CD4-positive, alpha-beta T cell (primary cell): ENCODE data around the gene CDC42EP3. TPM values are rescaled to one million over a fixed set of nuclear protein-coding genes. Genes with fewer than 3 reads are reported as not detected.

Experiments used
- ATAC-seq: fragments of 200-7000 bp; cut with Tn5 transposase; one replicate; pipeline ENCODE4 v1.10.0; 2022; ENCODE audit warnings: mild to moderate bottlenecking; ENCODE audit not compliant: poor library complexity
- CTCF ChIA-PET: fragments of 350-600 bp; sonication (Branson Sonifier 250); formaldehyde crosslinking; loops from one replicate; lab custom pipeline; 2021; ENCODE audit warnings: antibody characterized with exemption, inconsistent platforms; lab: Charles Lee
- POLR2A ChIA-PET: fragments of 350-600 bp; sonication (Branson Sonifier 250); formaldehyde crosslinking; loops from one replicate; lab custom pipeline; 2021; ENCODE audit warnings: antibody characterized with exemption, inconsistent platforms; lab: Charles Lee
- DNase-seq, 14 experiments: peaks; one replicate each; pipeline ENCODE4 v3.0.0-alpha.2; 2013 to 2020; ENCODE audit warnings: mixed read lengths in 2 of 14
- H3K27ac ChIP-seq, 2 donors: one replicate each; pipeline versions ENCODE4 v1.5.1 to v1.7.0; 2013; ENCODE audit warnings: low read length in 2 of 2, low read depth in 1 of 2, mild to moderate bottlenecking in 1 of 2
- H3K27me3 ChIP-seq, 2 experiments: 1 replicate in 1 of 2; 2 replicates in 1 of 2; pipeline versions ENCODE4 v1.6.1 to v1.7.0; 2013; ENCODE audit warnings: low read length in 2 of 2, control low read depth in 1 of 2, mild to moderate bottlenecking in 1 of 2, moderate library complexity in 1 of 2; ENCODE audit not compliant: insufficient read depth in 2 of 2, control insufficient read depth in 1 of 2
- H3K36me3 ChIP-seq: one replicate; pipeline ENCODE4 v1.6.1; 2013; ENCODE audit warnings: low read length, control low read depth; ENCODE audit not compliant: insufficient read depth
- H3K4me1 ChIP-seq: one replicate; pipeline ENCODE4 v1.6.1; 2013; ENCODE audit warnings: low read length, control low read depth; ENCODE audit not compliant: insufficient read depth
- H3K4me3 ChIP-seq: one replicate; pipeline ENCODE4 v1.5.1; 2013; ENCODE audit warnings: mild to moderate bottlenecking, low read length, moderate library complexity
- H3K9me3 ChIP-seq, 2 experiments: 1 replicate in 1 of 2; 2 replicates in 1 of 2; pipeline versions ENCODE4 v1.6.1 to v1.7.0; 2013; ENCODE audit warnings: low read length in 2 of 2, mild to moderate bottlenecking in 2 of 2, control low read depth in 1 of 2, moderate library complexity in 1 of 2; ENCODE audit not compliant: control insufficient read depth in 1 of 2, insufficient read depth in 1 of 2
- H3K27ac Mint-ChIP-seq: one replicate; pipeline ENCODE4 v1.8.0; 2020; ENCODE audit warnings: mixed read lengths
- H3K27me3 Mint-ChIP-seq: one replicate; pipeline ENCODE4 v1.8.0; 2021; ENCODE audit warnings: mixed read lengths
- H3K36me3 Mint-ChIP-seq: one replicate; pipeline ENCODE4 v1.8.0; 2021; ENCODE audit warnings: low read depth, mixed read lengths
- H3K4me1 Mint-ChIP-seq: one replicate; pipeline ENCODE4 v1.8.0; 2021; ENCODE audit warnings: low read depth, mixed read lengths
- H3K4me3 Mint-ChIP-seq: one replicate; pipeline ENCODE4 v1.8.0; 2020; ENCODE audit warnings: mild to moderate bottlenecking, mixed read lengths
- H3K9me3 Mint-ChIP-seq: one replicate; pipeline ENCODE4 v1.8.0; 2020; ENCODE audit warnings: mixed read lengths
- intact Hi-C, 2 experiments: fragments of 100-400 bp; cut with DNase I in 1 of 2; cut with micrococcal nuclease in 1 of 2; formaldehyde crosslinking; loops; one replicate each; pipeline versions ENCODE4 v1.15.1 to v1.9.0; 2023 to 2025; cut with DNase I, micrococcal nuclease
- total RNA-seq, 174 experiments: library from RNA in 2 of 174; stranded (reverse) in 2 of 174; gene quantifications; one replicate each; pipeline ENCODE4 v1.2.3 and lab custom pipeline; 2021 to 2026
- TF ChIP-seq, protein P1 (sequence below): fragments of 200-600 bp; IDR thresholded peaks from one replicate; pipeline ENCODE4 v1.8.0; 2022; ENCODE audit warnings: antibody characterized with exemption, mild to moderate bottlenecking

Gene CDC42EP3
- total RNA-seq, 2 experiments from 2014 or later: 20.6 to 24.1 TPM

DNA sequence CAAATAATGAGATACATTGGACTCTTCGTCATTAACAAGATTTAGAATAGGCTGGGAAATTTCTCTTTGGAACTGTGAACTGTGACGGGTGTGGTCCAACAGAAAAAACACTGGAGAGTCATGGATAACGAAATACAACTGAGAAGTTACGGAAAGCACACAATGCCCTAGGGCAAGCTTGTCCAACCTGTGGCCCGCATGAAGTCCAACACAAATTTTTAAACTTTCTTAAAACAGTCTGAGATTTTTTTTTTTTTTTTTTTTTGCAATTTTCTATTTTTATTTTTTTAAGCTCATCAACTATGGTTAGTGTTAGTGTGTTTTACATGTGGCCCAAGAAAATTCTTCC lies 27.7 kb downstream of the CDC42EP3 start:
- TF ChIP-seq, protein P1, sequence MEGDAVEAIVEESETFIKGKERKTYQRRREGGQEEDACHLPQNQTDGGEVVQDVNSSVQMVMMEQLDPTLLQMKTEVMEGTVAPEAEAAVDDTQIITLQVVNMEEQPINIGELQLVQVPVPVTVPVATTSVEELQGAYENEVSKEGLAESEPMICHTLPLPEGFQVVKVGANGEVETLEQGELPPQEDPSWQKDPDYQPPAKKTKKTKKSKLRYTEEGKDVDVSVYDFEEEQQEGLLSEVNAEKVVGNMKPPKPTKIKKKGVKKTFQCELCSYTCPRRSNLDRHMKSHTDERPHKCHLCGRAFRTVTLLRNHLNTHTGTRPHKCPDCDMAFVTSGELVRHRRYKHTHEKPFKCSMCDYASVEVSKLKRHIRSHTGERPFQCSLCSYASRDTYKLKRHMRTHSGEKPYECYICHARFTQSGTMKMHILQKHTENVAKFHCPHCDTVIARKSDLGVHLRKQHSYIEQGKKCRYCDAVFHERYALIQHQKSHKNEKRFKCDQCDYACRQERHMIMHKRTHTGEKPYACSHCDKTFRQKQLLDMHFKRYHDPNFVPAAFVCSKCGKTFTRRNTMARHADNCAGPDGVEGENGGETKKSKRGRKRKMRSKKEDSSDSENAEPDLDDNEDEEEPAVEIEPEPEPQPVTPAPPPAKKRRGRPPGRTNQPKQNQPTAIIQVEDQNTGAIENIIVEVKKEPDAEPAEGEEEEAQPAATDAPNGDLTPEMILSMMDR: no peak
- H3K9me3 ChIP-seq: peaks cover 0 to 11% of the 10 kb centered on the region in 2 experiments
- POLR2A ChIA-PET: interaction anchor here (1.3 to 3.7 kb wide), 6 partner anchors 10 to 58 kb away, joined by 3 to 15 read pairs (median 10); no protein-coding TSS in a partner anchor
- Mint-ChIP-seq H3K4me3 (peak overlapping the region; percentile 40), H3K27me3 (no peaks in the 10 kb centered on the region), H3K27ac (peak overlapping the region; percentile 79), H3K36me3 (peaks cover 74% of the 10 kb centered on the region), H3K9me3 (peaks cover 5% of the 10 kb centered on the region), H3K4me1 (peaks cover 84% of the 10 kb centered on the region)
- H3K4me1 ChIP-seq: peaks cover 53% of the 10 kb centered on the region
- H3K27me3 ChIP-seq: no peaks in the 10 kb centered on the region
- DNase-seq (no peak), ATAC-seq (no peak)
- peaks cover 65% of the 10 kb centered on the region for H3K36me3 ChIP-seq
- intact Hi-C loops: loop anchor here in 1 of 2 experiments (5.0 kb wide), 1 partner anchor 101 kb away; no protein-coding TSS in a partner anchor
- CTCF ChIA-PET: interaction anchor here (1.6 kb wide), 2 partner anchors 9 to 33 kb away, joined by 3 to 4 read pairs; no protein-coding TSS in a partner anchor
- H3K4me3 ChIP-seq: no peak overlapping the region
- H3K27ac ChIP-seq: peak overlapping the region in 1 of 2 donors; percentile 14

DNA sequence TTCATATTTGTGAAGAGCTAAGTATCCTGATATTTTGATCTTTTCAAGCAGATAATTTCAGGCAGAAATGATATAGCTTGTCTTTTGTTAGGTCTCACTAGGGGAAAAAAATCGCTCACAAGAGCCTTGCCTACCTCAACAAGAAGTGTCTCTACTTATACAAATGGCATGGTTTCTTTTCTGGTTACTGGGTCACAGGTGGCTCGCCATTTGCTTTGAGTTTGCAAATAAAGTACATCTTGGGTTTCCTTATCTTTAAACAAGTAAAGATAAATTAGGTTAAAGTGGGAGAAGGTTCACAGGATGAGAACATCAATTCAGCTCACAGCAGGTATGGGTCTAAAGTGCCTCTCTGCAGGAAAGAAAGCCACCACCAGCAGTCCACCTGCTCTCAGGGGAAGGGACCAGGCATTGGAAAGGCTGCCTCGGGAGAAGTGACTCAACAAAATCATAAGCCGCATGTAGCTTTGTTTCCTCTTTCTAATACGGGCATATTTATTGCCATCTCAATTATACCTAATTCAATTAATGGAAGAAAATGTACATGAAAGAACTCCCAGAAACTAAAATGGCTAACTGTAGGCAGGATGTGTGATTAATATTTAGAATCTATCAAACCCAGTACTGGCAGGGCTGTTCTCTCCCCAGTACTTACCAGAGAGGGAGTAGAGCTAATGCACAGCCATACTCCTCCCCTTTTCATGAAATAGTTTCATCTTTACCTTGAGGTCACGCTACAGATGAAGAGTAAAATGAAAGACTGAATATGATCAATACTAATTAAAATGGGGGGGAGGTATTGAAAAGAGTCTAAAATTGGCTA lies 28.3 kb downstream of the CDC42EP3 start:
- peaks cover 49% of the 10 kb centered on the region for H3K4me1 ChIP-seq
- DNase-seq: peak in 1 of 14 experiments; percentile 30
- peaks cover 5% of the 10 kb centered on the region for H3K9me3 Mint-ChIP-seq
- peaks cover 0 to 6% of the 10 kb centered on the region in 2 experiments for H3K9me3 ChIP-seq
- peak overlapping the region in 1 of 2 donors; percentile 14 for H3K27ac ChIP-seq
- peaks cover 62% of the 10 kb centered on the region for H3K36me3 ChIP-seq
- ChIA-PET CTCF (interaction anchor here (1.6 kb wide), 2 partner anchors 9 to 33 kb away, joined by 3 to 4 read pairs; no protein-coding TSS in a partner anchor), POLR2A (interaction anchor here (1.4 to 2.6 kb wide), 4 partner anchors 11 to 57 kb away, joined by 3 to 12 read pairs (median 10); no protein-coding TSS in a partner anchor)
- intact Hi-C loops: loop anchor here in 1 of 2 experiments (5.0 kb wide), 1 partner anchor 101 kb away; no protein-coding TSS in a partner anchor
- H3K27ac Mint-ChIP-seq: peak overlapping the region; percentile 79
- ATAC-seq: no peak
- peaks cover 68% of the 10 kb centered on the region for H3K36me3 Mint-ChIP-seq
- no peaks in the 10 kb centered on the region for H3K27me3 Mint-ChIP-seq
- peak overlapping the region; percentile 35 for H3K4me3 Mint-ChIP-seq
- peaks cover 83% of the 10 kb centered on the region for H3K4me1 Mint-ChIP-seq
- no peak overlapping the region for H3K4me3 ChIP-seq
- TF ChIP-seq, protein P1: no peak
- H3K27me3 ChIP-seq: no peaks in the 10 kb centered on the region

DNA sequence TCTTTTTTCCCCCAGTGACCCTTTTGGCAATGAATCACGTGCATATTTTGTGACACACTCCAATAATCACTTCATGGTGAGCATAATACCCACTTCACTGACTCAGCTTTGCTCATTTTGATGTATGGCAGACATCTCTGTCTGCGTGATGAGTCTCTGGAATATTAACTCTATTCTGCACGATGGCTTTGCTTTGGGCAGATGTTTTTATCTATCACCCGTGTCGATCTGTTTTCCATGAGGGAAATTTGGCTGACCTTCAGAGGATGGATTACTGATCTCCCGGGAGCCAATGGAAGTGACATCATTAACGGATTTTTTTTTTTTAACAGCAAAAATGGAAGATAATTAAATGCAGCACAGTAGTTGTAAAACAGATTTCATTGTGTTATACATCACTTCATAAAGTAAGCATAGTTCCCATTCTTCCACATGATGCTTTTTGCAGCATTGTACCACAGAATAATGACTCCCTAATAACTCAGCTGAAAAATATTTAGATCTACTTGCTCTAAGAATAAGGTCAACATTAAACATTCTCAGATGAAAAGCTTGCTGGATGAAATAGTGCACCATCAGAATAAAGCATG lies 29.8 kb downstream of the CDC42EP3 start:
- H3K4me1 Mint-ChIP-seq: peaks cover 83% of the 10 kb centered on the region

More for the DNA sequence above, 29.8 kb downstream of the CDC42EP3 start:
- peaks cover 46% of the 10 kb centered on the region for H3K4me1 ChIP-seq
- peaks cover 0 to 4% of the 10 kb centered on the region in 2 experiments for H3K9me3 ChIP-seq
- no peaks in the 10 kb centered on the region for H3K27me3 Mint-ChIP-seq
- H3K9me3 Mint-ChIP-seq: peaks cover 5% of the 10 kb centered on the region
- TF ChIP-seq, protein P1: no peak
- ChIA-PET CTCF (no interaction called here), POLR2A (no interaction called here)
- no peak for ATAC-seq
- intact Hi-C loops: loop anchor here in 1 of 2 experiments (5.0 kb wide), 1 partner anchor 99 kb away; no protein-coding TSS in a partner anchor
- peak overlapping the region; percentile 79 for H3K27ac Mint-ChIP-seq
- peak overlapping the region; percentile 16 for H3K4me3 Mint-ChIP-seq
- H3K36me3 Mint-ChIP-seq: peaks cover 53% of the 10 kb centered on the region
- DNase-seq: no peak
- H3K4me3 ChIP-seq: no peak overlapping the region
- H3K27me3 ChIP-seq: no peaks in the 10 kb centered on the region
- H3K27ac ChIP-seq: peak overlapping the region in 1 of 2 donors; percentile 20
- H3K36me3 ChIP-seq: peaks cover 54% of the 10 kb centered on the region
